HepG2 (cell line): ENCODE data around the gene PKLR. TPM values are rescaled to one million over a fixed set of nuclear protein-coding genes. Genes with fewer than 3 reads are reported as not detected.

ENCODE experiments used
- AKAP8 ChIP-seq: sonication (generic); formaldehyde crosslinking; IDR thresholded peaks from 2 replicates; pipeline ENCODE4 v1.5.1; 2020; ENCODE audit warnings: mild to moderate bottlenecking, missing genetic modification reagents
- ELF3 ChIP-seq: IDR thresholded peaks from 2 replicates; pipeline ENCODE4 v1.6.1; 2016; ENCODE audit warnings: missing genetic modification reagents, missing compliant biosample characterization
- FOXO1 ChIP-seq: sonication (generic); formaldehyde crosslinking; IDR thresholded peaks from 2 replicates; pipeline ENCODE4 v1.4.0; 2020; ENCODE audit warnings: missing genetic modification reagents
- HNRNPH1 ChIP-seq: fragments of 200-400 bp; formaldehyde crosslinking; optimal IDR thresholded peaks from 2 replicates; pipeline ENCODE3; 2017; ENCODE audit warnings: mild to moderate bottlenecking, low read depth, low read length
- HOXA3 ChIP-seq: sonication (generic); formaldehyde crosslinking; IDR thresholded peaks from 2 replicates; pipeline ENCODE4 v1.5.0; 2020; ENCODE audit warnings: missing genetic modification reagents
- MED1 ChIP-seq: sonication (generic); formaldehyde crosslinking; IDR thresholded peaks from 2 replicates; pipeline ENCODE4 v1.4.0; 2020; ENCODE audit warnings: missing genetic modification reagents
- NFATC3 ChIP-seq: sonication (generic); formaldehyde crosslinking; IDR thresholded peaks from 2 replicates; pipeline ENCODE4 v1.5.1; 2020; ENCODE audit warnings: mild to moderate bottlenecking, missing genetic modification reagents
- NR2F1 ChIP-seq, 2 experiments: fragments of 450-650 bp in 1 of 2; formaldehyde crosslinking in 1 of 2; IDR thresholded peaks; 2 replicates each; pipeline versions ENCODE4 v1.5.0 to v1.6.1; 2016 to 2020; ENCODE audit warnings: mild to moderate bottlenecking in 1 of 2, missing compliant biosample characterization in 1 of 2, missing genetic modification reagents in 1 of 2, moderate library complexity in 1 of 2
- RBAK ChIP-seq: sonication (generic); formaldehyde crosslinking; IDR thresholded peaks from 2 replicates; pipeline ENCODE4 v1.5.1; 2020; ENCODE audit warnings: mild to moderate bottlenecking, missing genetic modification reagents
- REL ChIP-seq: sonication (generic); formaldehyde crosslinking; conservative IDR thresholded peaks from 2 replicates; pipeline ENCODE4 v1.8.0; 2022; ENCODE audit warnings: mild to moderate bottlenecking, missing genetic modification reagents, moderate library complexity
- SMAD9 ChIP-seq: sonication (generic); formaldehyde crosslinking; IDR thresholded peaks from 2 replicates; pipeline ENCODE4 v1.5.1; 2020; ENCODE audit warnings: mild to moderate bottlenecking, missing genetic modification reagents
- TAF1 ChIP-seq: sonication (generic); formaldehyde crosslinking; IDR thresholded peaks from 2 replicates; pipeline ENCODE4 v1.4.0; 2020; ENCODE audit warnings: missing genetic modification reagents
- TGIF2 ChIP-seq: IDR thresholded peaks from 2 replicates; pipeline ENCODE4 v1.6.1; 2016; ENCODE audit warnings: control low read depth, missing compliant biosample characterization
- ZFYVE20 ChIP-seq: sonication (generic); formaldehyde crosslinking; IDR thresholded peaks from 2 replicates; pipeline ENCODE4 v1.8.0; 2023; ENCODE audit warnings: low read depth, mild to moderate bottlenecking, moderate library complexity, missing genetic modification reagents, borderline replicate concordance
- ZNF253 ChIP-seq: sonication (generic); formaldehyde crosslinking; IDR thresholded peaks from 2 replicates; pipeline ENCODE4 v1.8.0; 2022; ENCODE audit warnings: mild to moderate bottlenecking, missing genetic modification reagents, borderline replicate concordance
- ZNF263 ChIP-seq: sonication (generic); formaldehyde crosslinking; IDR thresholded peaks from 2 replicates; pipeline ENCODE4 v1.4.0; 2020; ENCODE audit warnings: missing genetic modification reagents
- ZNF296 ChIP-seq: sonication (generic); formaldehyde crosslinking; conservative IDR thresholded peaks from 2 replicates; pipeline ENCODE4 v1.5.0; 2020; ENCODE audit warnings: mild to moderate bottlenecking, missing genetic modification reagents
- ZNF337 ChIP-seq: sonication (generic); formaldehyde crosslinking; IDR thresholded peaks from 2 replicates; pipeline ENCODE4 v1.5.1; 2020; ENCODE audit warnings: missing genetic modification reagents, low read depth, mild to moderate bottlenecking, borderline replicate concordance
- ZNF841 ChIP-seq: sonication (generic); formaldehyde crosslinking; IDR thresholded peaks from 2 replicates; pipeline ENCODE4 v1.8.1; 2023; ENCODE audit warnings: missing genetic modification reagents, borderline replicate concordance
- ZSCAN20 ChIP-seq: sonication (generic); formaldehyde crosslinking; IDR thresholded peaks from 2 replicates; pipeline ENCODE4 v1.4.0; 2020; ENCODE audit warnings: missing genetic modification reagents, mild to moderate bottlenecking, borderline replicate concordance
- ZSCAN9 ChIP-seq: IDR thresholded peaks from 2 replicates; pipeline ENCODE4 v1.6.1; 2016; ENCODE audit warnings: borderline replicate concordance
- polyA plus RNA-seq, 8 experiments: library from polyadenylated mRNA; depleted of rRNA in 3 of 8; stranded (reverse) in 7 of 8; unstranded in 1 of 8; fragments of >200 nt; fragmentation: Illumina TruSeq in 4 of 8; extraction: Trizol in 4 of 8; gene quantifications; 2 replicates each; pipeline versions ENCODE4 v1.2.1 to v1.2.3, GENCODE V29; 2011 to 2016; ENCODE audit warnings: low read depth in 4 of 8, missing spikeins in 1 of 8, mixed read lengths in 1 of 8; ENCODE audit not compliant: insufficient read depth in 1 of 8
- total RNA-seq, 5 experiments: library from RNA; depleted of rRNA; stranded (reverse); fragments of >200 nt; fragmentation: Illumina TruSeq; extraction: Trizol; gene quantifications; 2 replicates each; pipeline ENCODE4 v1.2.3, GENCODE V29; 2016; ENCODE audit warnings: low read depth in 1 of 5
- TF ChIP-seq, protein P1 (sequence below): sonication (generic); formaldehyde crosslinking; conservative IDR thresholded peaks from 2 replicates; pipeline ENCODE4 v1.8.0; 2022; ENCODE audit warnings: low read depth, missing genetic modification reagents
- TF ChIP-seq, protein P2 (sequence below): IDR thresholded peaks from 2 replicates; pipeline ENCODE4 v1.6.1; 2012; ENCODE audit warnings: inconsistent platforms
- TF ChIP-seq, protein P3 (sequence below): fragments of 450-650 bp; IDR thresholded peaks from 2 replicates; pipeline ENCODE4 v1.6.1; 2016
- TF ChIP-seq, protein P4 (sequence below): sonication (generic); formaldehyde crosslinking; IDR thresholded peaks from 2 replicates; pipeline ENCODE4 v1.5.0; 2020; ENCODE audit warnings: mild to moderate bottlenecking, missing genetic modification reagents

Gene PKLR
- total and polyA plus RNA-seq, 2 of the 13 experiments (the other 11 are each of a cell fraction or from before 2014, with no cell fraction given): 10.3 to 29.3 TPM

DNA sequence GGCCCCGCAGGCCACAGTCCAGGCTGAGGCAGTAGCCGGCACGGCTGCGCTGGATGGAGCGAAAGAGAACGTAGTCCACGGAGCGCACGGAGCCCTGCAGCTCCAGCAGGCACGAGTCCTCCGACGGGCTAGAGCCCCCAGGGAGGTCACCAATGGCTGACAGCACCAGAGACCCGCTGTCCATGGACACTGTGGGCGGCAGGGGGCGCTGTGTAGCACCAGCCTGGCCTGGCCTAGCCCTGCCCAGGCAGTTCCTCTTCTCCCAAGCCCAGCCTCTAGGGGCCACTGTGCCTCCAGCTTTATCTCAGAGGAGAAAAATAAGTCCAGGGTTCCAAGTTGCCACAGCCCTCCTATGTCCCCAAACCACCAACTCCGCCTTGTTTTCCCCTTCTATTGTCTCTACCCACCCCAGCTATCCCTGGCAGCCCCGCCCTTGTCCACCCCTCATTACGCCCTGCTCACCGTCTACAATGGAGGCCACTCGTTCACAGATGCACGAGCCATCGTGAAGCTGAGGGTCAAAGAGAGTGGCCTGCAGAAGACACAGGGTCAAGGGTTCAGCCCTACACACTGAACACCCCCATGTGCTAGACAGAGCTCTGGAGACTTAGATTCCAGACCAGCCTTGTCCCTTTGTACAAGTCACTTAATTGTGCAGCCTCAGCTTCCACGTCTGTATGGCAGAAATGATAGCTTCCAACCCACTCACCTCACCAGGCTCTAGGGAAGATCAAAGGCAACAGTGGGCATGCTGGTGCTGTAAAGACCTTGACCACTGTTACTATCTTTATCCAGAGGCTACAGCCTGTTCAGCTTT is 50.4 kb downstream of the PKLR start (continued):
- TF ChIP-seq REL (CRISPR knock-in tag): peak; percentile 70; the same call in 1 of the 2 replicates
- TF ChIP-seq NR2F1 (CRISPR knock-in tag; IDR thresholded peaks at IDR 0.05): peak; percentile 31 to 56; a peak in 1 of 4 replicates
- TF ChIP-seq, protein P1, sequence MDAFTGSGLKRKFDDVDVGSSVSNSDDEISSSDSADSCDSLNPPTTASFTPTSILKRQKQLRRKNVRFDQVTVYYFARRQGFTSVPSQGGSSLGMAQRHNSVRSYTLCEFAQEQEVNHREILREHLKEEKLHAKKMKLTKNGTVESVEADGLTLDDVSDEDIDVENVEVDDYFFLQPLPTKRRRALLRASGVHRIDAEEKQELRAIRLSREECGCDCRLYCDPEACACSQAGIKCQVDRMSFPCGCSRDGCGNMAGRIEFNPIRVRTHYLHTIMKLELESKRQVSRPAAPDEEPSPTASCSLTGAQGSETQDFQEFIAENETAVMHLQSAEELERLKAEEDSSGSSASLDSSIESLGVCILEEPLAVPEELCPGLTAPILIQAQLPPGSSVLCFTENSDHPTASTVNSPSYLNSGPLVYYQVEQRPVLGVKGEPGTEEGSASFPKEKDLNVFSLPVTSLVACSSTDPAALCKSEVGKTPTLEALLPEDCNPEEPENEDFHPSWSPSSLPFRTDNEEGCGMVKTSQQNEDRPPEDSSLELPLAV (CRISPR knock-in tag): no peak
- no peak for TF ChIP-seq TAF1 (CRISPR knock-in tag)
- no peak for TF ChIP-seq ZNF337
- TF ChIP-seq AKAP8 (CRISPR knock-in tag): no peak
- 0 out of 2 replicates have a peak, but pooled peaks have one; percentile 42 for TF ChIP-seq ZNF296 (CRISPR knock-in tag)
- TF ChIP-seq RBAK (CRISPR knock-in tag): no peak
- no peak for TF ChIP-seq ELF3 (CRISPR knock-in tag)
- TF ChIP-seq, protein P2, sequence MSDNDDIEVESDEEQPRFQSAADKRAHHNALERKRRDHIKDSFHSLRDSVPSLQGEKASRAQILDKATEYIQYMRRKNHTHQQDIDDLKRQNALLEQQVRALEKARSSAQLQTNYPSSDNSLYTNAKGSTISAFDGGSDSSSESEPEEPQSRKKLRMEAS: peak; percentile 28; the same call in 1 of the 2 replicates
- TF ChIP-seq ZFYVE20 (CRISPR knock-in tag): no peak
- peak; percentile 40 for TF ChIP-seq MED1 (CRISPR knock-in tag)
- no peak for TF ChIP-seq ZNF263 (CRISPR knock-in tag)
- TF ChIP-seq HOXA3 (CRISPR knock-in tag): peak; percentile 79
- no peak for TF ChIP-seq ZNF841
- TF ChIP-seq HNRNPH1: no peak
- 0 out of 2 replicates have a peak, but pooled peaks have one; percentile 25 for TF ChIP-seq ZSCAN9 (CRISPR knock-in tag)
- TF ChIP-seq FOXO1: no peak
- TF ChIP-seq, protein P3, sequence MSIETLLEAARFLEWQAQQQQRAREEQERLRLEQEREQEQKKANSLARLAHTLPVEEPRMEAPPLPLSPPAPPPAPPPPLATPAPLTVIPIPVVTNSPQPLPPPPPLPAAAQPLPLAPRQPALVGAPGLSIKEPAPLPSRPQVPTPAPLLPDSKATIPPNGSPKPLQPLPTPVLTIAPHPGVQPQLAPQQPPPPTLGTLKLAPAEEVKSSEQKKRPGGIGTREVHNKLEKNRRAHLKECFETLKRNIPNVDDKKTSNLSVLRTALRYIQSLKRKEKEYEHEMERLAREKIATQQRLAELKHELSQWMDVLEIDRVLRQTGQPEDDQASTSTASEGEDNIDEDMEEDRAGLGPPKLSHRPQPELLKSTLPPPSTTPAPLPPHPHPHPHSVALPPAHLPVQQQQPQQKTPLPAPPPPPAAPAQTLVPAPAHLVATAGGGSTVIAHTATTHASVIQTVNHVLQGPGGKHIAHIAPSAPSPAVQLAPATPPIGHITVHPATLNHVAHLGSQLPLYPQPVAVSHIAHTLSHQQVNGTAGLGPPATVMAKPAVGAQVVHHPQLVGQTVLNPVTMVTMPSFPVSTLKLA: no peak
- TF ChIP-seq ZNF253 (CRISPR knock-in tag): no peak
- TF ChIP-seq TGIF2 (CRISPR knock-in tag): no peak
- TF ChIP-seq, protein P4, sequence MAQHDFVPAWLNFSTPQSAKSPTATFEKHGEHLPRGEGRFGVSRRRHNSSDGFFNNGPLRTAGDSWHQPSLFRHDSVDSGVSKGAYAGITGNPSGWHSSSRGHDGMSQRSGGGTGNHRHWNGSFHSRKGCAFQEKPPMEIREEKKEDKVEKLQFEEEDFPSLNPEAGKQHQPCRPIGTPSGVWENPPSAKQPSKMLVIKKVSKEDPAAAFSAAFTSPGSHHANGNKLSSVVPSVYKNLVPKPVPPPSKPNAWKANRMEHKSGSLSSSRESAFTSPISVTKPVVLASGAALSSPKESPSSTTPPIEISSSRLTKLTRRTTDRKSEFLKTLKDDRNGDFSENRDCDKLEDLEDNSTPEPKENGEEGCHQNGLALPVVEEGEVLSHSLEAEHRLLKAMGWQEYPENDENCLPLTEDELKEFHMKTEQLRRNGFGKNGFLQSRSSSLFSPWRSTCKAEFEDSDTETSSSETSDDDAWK: no peak
- no peak for TF ChIP-seq ZSCAN20 (CRISPR knock-in tag)
- TF ChIP-seq NFATC3 (CRISPR knock-in tag): no peak
- no peak for TF ChIP-seq SMAD9 (CRISPR knock-in tag)
